Stimulated activated CD8-positive, alpha-beta memory T cell treated with anti-CD3 and anti-CD28 coated beads, Interleukin-4, amount 100 ng/mL, for 48 hours (primary cell): ENCODE results near the gene GAB2.
A peak's percentile ranks its signal among the peaks of the same experiment; 100 is the strongest.
"Not testable (repeated sequence)": the region's sequence is repeated elsewhere in the genome, so short reads cannot be mapped to it uniquely, and the experiment has no call there.

Experiments
- DNase-seq: peaks from one replicate; pipeline ENCODE4 v3.0.0-alpha.2; 2020

GAB2 gene

GRCh38 chr11:78199015-78199652 lies 218.5 kb downstream of the GAB2 start:
- DNase-seq = no peak

GRCh38 chr11:78197816-78198215 lies 219.8 kb downstream of the GAB2 start:
- no peak for DNase-seq

- DNase-seq = no peak
Observed at GRCh38 chr11:78196661-78197091, 220.9 kb downstream of the GAB2 start.

- DNase-seq = no peak
Observed at GRCh38 chr11:78195917-78196560, 221.6 kb downstream of the GAB2 start.

- DNase-seq = no peak
Observed at GRCh38 chr11:78194490-78194889, 223.1 kb downstream of the GAB2 start.

- DNase-seq = no peak
Observed at GRCh38 chr11:78193806-78194205, 223.8 kb downstream of the GAB2 start.

GRCh38 chr11:78192911-78193351 lies 224.7 kb downstream of the GAB2 start:
- DNase-seq = no peak

GRCh38 chr11:78192223-78192719 lies 225.3 kb downstream of the GAB2 start:
- DNase-seq = no peak

GRCh38 chr11:78190871-78191538 lies 226.6 kb downstream of the GAB2 start:
- no peak for DNase-seq

- DNase-seq = no peak
Observed at GRCh38 chr11:78190374-78190773, 227.2 kb downstream of the GAB2 start.

- DNase-seq = no peak
Observed at GRCh38 chr11:78189851-78190250, 227.8 kb downstream of the GAB2 start.

- peak; percentile 32 for DNase-seq
Observed at GRCh38 chr11:78189174-78189724, 228.4 kb downstream of the GAB2 start.

GRCh38 chr11:78188286-78189173 lies 229.1 kb downstream of the GAB2 start, which contains the start of the genes KCTD21 and USP35:
Gene KCTD21 (minus strand): TSS chr11:78188626. CDS start chr11:78174554, 14,072 bp downstream.
Gene USP35 (plus strand): TSS chr11:78188919. CDS start chr11:78196246, 7,327 bp downstream.
- peak; percentile 94 for DNase-seq

- peak; percentile 82 for DNase-seq
Observed at GRCh38 chr11:78187366-78188285, 230.0 kb downstream of the GAB2 start.

GRCh38 chr11:78181185-78181584 lies 236.4 kb downstream of the GAB2 start:
- DNase-seq = no peak

GRCh38 chr11:78180751-78181150 lies 236.9 kb downstream of the GAB2 start:
- no peak for DNase-seq

GRCh38 chr11:78179459-78180071 lies 238.1 kb downstream of the GAB2 start:
- DNase-seq = no peak

GRCh38 chr11:78177216-78177615 lies 240.4 kb downstream of the GAB2 start:
- DNase-seq = no peak

GRCh38 chr11:78176605-78177141 lies 240.9 kb downstream of the GAB2 start:
- no peak for DNase-seq

- DNase-seq = not testable (repeated sequence)
Observed at GRCh38 chr11:78175862-78176261, 241.8 kb downstream of the GAB2 start.
